Stimulated activated CD8-positive, alpha-beta memory T cell treated with anti-CD3 and anti-CD28 coated beads, Interleukin-15, amount 100 ng/mL, for 48 hours (primary cell): ENCODE measurements around the gene TSPEAR.
"Not testable (repeated sequence)": the region's sequence is repeated elsewhere in the genome, so short reads cannot be mapped to it uniquely, and the experiment has no call there.

Experiments
- DNase-seq, 2 donors: peaks; one replicate each; pipeline ENCODE4 v3.0.0-alpha.2; 2020; ENCODE audit warnings: low read depth in 2 of 2

The TSPEAR gene

GRCh38 chr21:44569861-44570517 is 141.4 kb downstream of the TSPEAR start:
- DNase-seq, result no peak

GRCh38 chr21:44568667-44569556 is 142.5 kb downstream of the TSPEAR start:
- no peak for DNase-seq

- no peak for DNase-seq
Measured at GRCh38 chr21:44568261-44568660, 143.1 kb downstream of the TSPEAR start.

GRCh38 chr21:44567481-44568171 is 143.7 kb downstream of the TSPEAR start:
- DNase-seq, result no peak

- DNase-seq, result no peak
Measured at GRCh38 chr21:44566403-44566802, 145.0 kb downstream of the TSPEAR start.

GRCh38 chr21:44564886-44565598 is 146.3 kb downstream of the TSPEAR start:
- DNase-seq, result no peak

GRCh38 chr21:44564099-44564498 is 147.3 kb downstream of the TSPEAR start:
- no peak for DNase-seq

GRCh38 chr21:44558695-44559094 is 152.7 kb downstream of the TSPEAR start, which contains the start of gene KRTAP10-3:
TSS of gene KRTAP10-3 (minus strand) at chr21:44558795. CDS start at chr21:44558715, 80 bp downstream.
- no peak for DNase-seq

- not testable (repeated sequence) for DNase-seq
Measured at GRCh38 chr21:44558329-44558675, 153.1 kb downstream of the TSPEAR start.

- DNase-seq, result no peak
Measured at GRCh38 chr21:44557491-44558328, 153.7 kb downstream of the TSPEAR start.

- no peak for DNase-seq
Measured at GRCh38 chr21:44556879-44557278, 154.5 kb downstream of the TSPEAR start.

GRCh38 chr21:44555200-44555875 is 156.0 kb downstream of the TSPEAR start:
- no peak for DNase-seq

GRCh38 chr21:44552681-44553080 is 158.7 kb downstream of the TSPEAR start:
- DNase-seq, result no peak

- no peak for DNase-seq
Measured at GRCh38 chr21:44552136-44552535, 159.2 kb downstream of the TSPEAR start.

- no peak for DNase-seq
Measured at GRCh38 chr21:44551340-44551961, 159.9 kb downstream of the TSPEAR start, which contains the start of gene KRTAP10-2. TSS of gene KRTAP10-2 (minus strand) at chr21:44551505. CDS start at chr21:44551458, 47 bp downstream.

GRCh38 chr21:44550807-44551206 is 160.6 kb downstream of the TSPEAR start:
- DNase-seq, result no peak

GRCh38 chr21:44550285-44550684 is 161.1 kb downstream of the TSPEAR start:
- DNase-seq, result not testable (repeated sequence)

GRCh38 chr21:44549525-44550211 is 161.7 kb downstream of the TSPEAR start:
- DNase-seq, result no peak

GRCh38 chr21:44548922-44549321 is 162.4 kb downstream of the TSPEAR start:
- DNase-seq, result no peak
